CD4-positive, alpha-beta T cell (primary cell): ENCODE data around the gene WASHC3. TPM values are rescaled to one million over a fixed set of nuclear protein-coding genes. Genes with fewer than 3 reads are reported as not detected.
A peak's percentile ranks its signal among the peaks of the same experiment; 100 is the strongest.

ENCODE experiments used
- ATAC-seq: fragments of 200-7000 bp; cut with Tn5 transposase; one replicate; pipeline ENCODE4 v1.10.0; 2022; ENCODE audit warnings: mild to moderate bottlenecking; ENCODE audit not compliant: poor library complexity
- CTCF ChIA-PET: fragments of 350-600 bp; sonication (Branson Sonifier 250); formaldehyde crosslinking; loops from one replicate; lab custom pipeline; 2021; ENCODE audit warnings: antibody characterized with exemption, inconsistent platforms; lab: Charles Lee
- POLR2A ChIA-PET: fragments of 350-600 bp; sonication (Branson Sonifier 250); formaldehyde crosslinking; loops from one replicate; lab custom pipeline; 2021; ENCODE audit warnings: antibody characterized with exemption, inconsistent platforms; lab: Charles Lee
- DNase-seq, 14 experiments: peaks; one replicate each; pipeline ENCODE4 v3.0.0-alpha.2; 2013 to 2020; ENCODE audit warnings: mixed read lengths in 2 of 14
- H3K27ac ChIP-seq, 2 donors: one replicate each; pipeline versions ENCODE4 v1.5.1 to v1.7.0; 2013; ENCODE audit warnings: low read length in 2 of 2, low read depth in 1 of 2, mild to moderate bottlenecking in 1 of 2
- H3K27me3 ChIP-seq, 2 experiments: 1 replicate in 1 of 2; 2 replicates in 1 of 2; pipeline versions ENCODE4 v1.6.1 to v1.7.0; 2013; ENCODE audit warnings: low read length in 2 of 2, control low read depth in 1 of 2, mild to moderate bottlenecking in 1 of 2, moderate library complexity in 1 of 2; ENCODE audit not compliant: insufficient read depth in 2 of 2, control insufficient read depth in 1 of 2
- H3K36me3 ChIP-seq: one replicate; pipeline ENCODE4 v1.6.1; 2013; ENCODE audit warnings: low read length, control low read depth; ENCODE audit not compliant: insufficient read depth
- H3K4me1 ChIP-seq: one replicate; pipeline ENCODE4 v1.6.1; 2013; ENCODE audit warnings: low read length, control low read depth; ENCODE audit not compliant: insufficient read depth
- H3K4me3 ChIP-seq: one replicate; pipeline ENCODE4 v1.5.1; 2013; ENCODE audit warnings: mild to moderate bottlenecking, low read length, moderate library complexity
- H3K9me3 ChIP-seq, 2 experiments: 1 replicate in 1 of 2; 2 replicates in 1 of 2; pipeline versions ENCODE4 v1.6.1 to v1.7.0; 2013; ENCODE audit warnings: low read length in 2 of 2, mild to moderate bottlenecking in 2 of 2, control low read depth in 1 of 2, moderate library complexity in 1 of 2; ENCODE audit not compliant: control insufficient read depth in 1 of 2, insufficient read depth in 1 of 2
- H3K27ac Mint-ChIP-seq: one replicate; pipeline ENCODE4 v1.8.0; 2020; ENCODE audit warnings: mixed read lengths
- H3K27me3 Mint-ChIP-seq: one replicate; pipeline ENCODE4 v1.8.0; 2021; ENCODE audit warnings: mixed read lengths
- H3K36me3 Mint-ChIP-seq: one replicate; pipeline ENCODE4 v1.8.0; 2021; ENCODE audit warnings: low read depth, mixed read lengths
- H3K4me1 Mint-ChIP-seq: one replicate; pipeline ENCODE4 v1.8.0; 2021; ENCODE audit warnings: low read depth, mixed read lengths
- H3K4me3 Mint-ChIP-seq: one replicate; pipeline ENCODE4 v1.8.0; 2020; ENCODE audit warnings: mild to moderate bottlenecking, mixed read lengths
- H3K9me3 Mint-ChIP-seq: one replicate; pipeline ENCODE4 v1.8.0; 2020; ENCODE audit warnings: mixed read lengths
- intact Hi-C, 2 experiments: fragments of 100-400 bp; cut with DNase I in 1 of 2; cut with micrococcal nuclease in 1 of 2; formaldehyde crosslinking; loops; one replicate each; pipeline versions ENCODE4 v1.15.1 to v1.9.0; 2023 to 2025; cut with DNase I, micrococcal nuclease
- total RNA-seq, 174 experiments: library from RNA in 2 of 174; stranded (reverse) in 2 of 174; gene quantifications; one replicate each; pipeline ENCODE4 v1.2.3 and lab custom pipeline; 2021 to 2026
- TF ChIP-seq, protein P1 (sequence below): fragments of 200-600 bp; IDR thresholded peaks from one replicate; pipeline ENCODE4 v1.8.0; 2022; ENCODE audit warnings: antibody characterized with exemption, mild to moderate bottlenecking

The WASHC3 gene
- total RNA-seq, 2 experiments from 2014 or later, result 16.9 to 20.3 TPM

DNA sequence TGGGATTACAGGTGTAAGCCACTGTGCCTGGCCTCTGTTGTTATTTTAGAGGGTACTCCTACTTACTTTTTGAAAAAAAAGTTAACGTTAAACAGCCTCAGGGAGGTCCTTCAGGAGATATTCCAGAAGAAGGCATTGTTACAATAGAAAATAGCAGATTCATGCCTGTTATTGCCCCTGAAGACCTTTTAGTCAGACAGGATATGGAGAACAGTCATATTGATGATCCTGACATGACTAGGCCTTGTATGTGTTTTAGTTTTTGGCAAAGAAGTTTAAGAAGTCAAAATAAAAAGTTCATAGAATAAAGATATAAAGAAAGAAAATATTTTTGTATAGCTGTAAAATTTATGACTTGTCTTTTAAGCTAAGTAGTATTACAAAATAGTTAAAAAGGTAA lies 45.3 kb downstream of the WASHC3 start:
- no peaks in the 10 kb centered on the region for H3K27me3 ChIP-seq
- H3K4me3 ChIP-seq, result no peak overlapping the region
- Mint-ChIP-seq H3K36me3 (peaks cover 74% of the 10 kb centered on the region), H3K4me3 (no peak overlapping the region), H3K9me3 (no peaks in the 10 kb centered on the region), H3K4me1 (no peaks in the 10 kb centered on the region), H3K27ac (no peak overlapping the region), H3K27me3 (no peaks in the 10 kb centered on the region)
- TF ChIP-seq, protein P1, sequence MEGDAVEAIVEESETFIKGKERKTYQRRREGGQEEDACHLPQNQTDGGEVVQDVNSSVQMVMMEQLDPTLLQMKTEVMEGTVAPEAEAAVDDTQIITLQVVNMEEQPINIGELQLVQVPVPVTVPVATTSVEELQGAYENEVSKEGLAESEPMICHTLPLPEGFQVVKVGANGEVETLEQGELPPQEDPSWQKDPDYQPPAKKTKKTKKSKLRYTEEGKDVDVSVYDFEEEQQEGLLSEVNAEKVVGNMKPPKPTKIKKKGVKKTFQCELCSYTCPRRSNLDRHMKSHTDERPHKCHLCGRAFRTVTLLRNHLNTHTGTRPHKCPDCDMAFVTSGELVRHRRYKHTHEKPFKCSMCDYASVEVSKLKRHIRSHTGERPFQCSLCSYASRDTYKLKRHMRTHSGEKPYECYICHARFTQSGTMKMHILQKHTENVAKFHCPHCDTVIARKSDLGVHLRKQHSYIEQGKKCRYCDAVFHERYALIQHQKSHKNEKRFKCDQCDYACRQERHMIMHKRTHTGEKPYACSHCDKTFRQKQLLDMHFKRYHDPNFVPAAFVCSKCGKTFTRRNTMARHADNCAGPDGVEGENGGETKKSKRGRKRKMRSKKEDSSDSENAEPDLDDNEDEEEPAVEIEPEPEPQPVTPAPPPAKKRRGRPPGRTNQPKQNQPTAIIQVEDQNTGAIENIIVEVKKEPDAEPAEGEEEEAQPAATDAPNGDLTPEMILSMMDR, result no peak
- H3K9me3 ChIP-seq, result no peaks in the 10 kb centered on the region
- CTCF ChIA-PET, result no interaction called here
- peaks cover 29% of the 10 kb centered on the region for H3K36me3 ChIP-seq
- ATAC-seq (no peak), DNase-seq (no peak)
- H3K4me1 ChIP-seq, result no peaks in the 10 kb centered on the region
- no peak overlapping the region for H3K27ac ChIP-seq
- intact Hi-C loops, result no loop called here
- POLR2A ChIA-PET, result no interaction called here

GRCh38 chr12:102010265-102010994 lies 51.4 kb downstream of the WASHC3 start:
- H3K27me3 Mint-ChIP-seq, result no peaks in the 10 kb centered on the region
- Histone ChIP-seq H3K4me1 (no peaks in the 10 kb centered on the region), H3K9me3 (no peaks in the 10 kb centered on the region), H3K4me3 (no peak overlapping the region), H3K27ac (no peak overlapping the region), H3K27me3 (no peaks in the 10 kb centered on the region), H3K36me3 (peaks cover 13% of the 10 kb centered on the region)
- peak overlapping the region; percentile 0 for H3K27ac Mint-ChIP-seq
- peaks cover 43% of the 10 kb centered on the region for H3K36me3 Mint-ChIP-seq
- H3K9me3 Mint-ChIP-seq, result no peaks in the 10 kb centered on the region
- no peak overlapping the region for H3K4me3 Mint-ChIP-seq
- CTCF ChIA-PET, result no interaction called here
- no peaks in the 10 kb centered on the region for H3K4me1 Mint-ChIP-seq
- TF ChIP-seq, protein P1, result no peak
- DNase-seq (peak in 2 of 14 experiments; percentile 11 to 15), ATAC-seq (no peak)
- intact Hi-C loops, result no loop called here
- POLR2A ChIA-PET, result no interaction called here

DNA sequence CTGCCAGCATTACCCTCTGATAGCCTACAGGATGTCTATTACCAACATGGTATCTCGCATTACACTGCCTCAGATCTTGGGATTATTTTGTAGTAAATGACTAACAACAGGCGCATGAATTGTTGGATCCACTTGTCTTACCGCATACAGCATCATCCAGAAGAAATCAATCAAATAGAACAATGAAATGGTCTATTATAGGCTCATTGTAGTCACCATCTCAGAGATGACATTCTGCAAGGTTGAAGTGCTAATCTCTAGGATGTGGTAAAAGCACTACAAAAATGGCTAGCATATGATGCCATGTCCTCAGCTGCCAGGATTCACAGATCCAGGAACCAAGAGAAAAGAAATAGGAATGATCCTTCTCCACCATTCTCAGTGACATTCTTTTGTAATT lies 52.0 kb downstream of the WASHC3 start:
- ATAC-seq (no peak), DNase-seq (no peak)
- ChIA-PET CTCF (no interaction called here), POLR2A (no interaction called here)
- H3K36me3 ChIP-seq, result peaks cover 13% of the 10 kb centered on the region
- H3K9me3 Mint-ChIP-seq, result no peaks in the 10 kb centered on the region
- H3K4me3 Mint-ChIP-seq, result no peak overlapping the region
- H3K27me3 Mint-ChIP-seq, result no peaks in the 10 kb centered on the region
- H3K27ac Mint-ChIP-seq, result peak overlapping the region; percentile 0
- H3K36me3 Mint-ChIP-seq, result peaks cover 41% of the 10 kb centered on the region
- H3K4me1 ChIP-seq, result no peaks in the 10 kb centered on the region
- TF ChIP-seq, protein P1, result no peak
- H3K9me3 ChIP-seq, result no peaks in the 10 kb centered on the region
- H3K4me1 Mint-ChIP-seq, result no peaks in the 10 kb centered on the region
- H3K27ac ChIP-seq, result no peak overlapping the region
- H3K4me3 ChIP-seq, result no peak overlapping the region
- intact Hi-C loops, result no loop called here
- H3K27me3 ChIP-seq, result no peaks in the 10 kb centered on the region
